Muscle of back (tissue), 11 donors: ENCODE data around the gene MFSD1. TPM values are rescaled to one million over a fixed set of nuclear protein-coding genes. Genes with fewer than 3 reads are reported as not detected.

Source experiments
- DNase-seq, 3 donors: peaks; one replicate each; pipeline versions ENCODE4 v3.0.0 to v3.0.0-alpha.2; 2013
- polyA plus RNA-seq, 10 donors: library from polyadenylated mRNA; unstranded; fragments of 120-200 nt; gene quantifications; one replicate each; pipeline ENCODE4 v1.2.1, GENCODE V29; 2013; ENCODE audit not compliant: insufficient read length in 10 of 10

MFSD1 gene
- polyA plus RNA-seq, 10 donors, result 28.5 to 36.6 (median 30.4) TPM

GRCh38 chr3:158875700-158876099 is 73.8 kb downstream of the MFSD1 start:
- DNase-seq, result no peak

Other genes starting within 250 kb of the MFSD1 start
- 10 to 100 TPM; 43.3 to 95.0 (median 57.9) TPM for gene MLF1, start 230.9 kb upstream of the MFSD1 start, polyA plus RNA-seq
- 10 to 100 TPM; 23.6 to 47.6 (median 35.9) TPM for gene GFM1, start 157.5 kb upstream of the MFSD1 start, polyA plus RNA-seq
- gene LXN, start 129.4 kb upstream of the MFSD1 start, polyA plus RNA-seq, result 10 to 100 TPM; 17.9 to 28.5 (median 23.1) TPM
- gene RARRES1, start 69.6 kb upstream of the MFSD1 start, polyA plus RNA-seq, result 1 to 10 TPM; 2.3 to 6.2 (median 3.4) TPM